HG03571 (cell line): ENCODE measurements around the gene ZNF281.
"Not testable (repeated sequence)": the region's sequence is repeated elsewhere in the genome, so short reads cannot be mapped to it uniquely, and the experiment has no call there.

Experiments used
- ATAC-seq: cut with Tn5 transposase; IDR thresholded peaks from one replicate; pipeline ENCODE4 v1.9.1; 2021; ENCODE audit not compliant: unreplicated experiment

Gene ZNF281

GRCh38 chr1:200409761-200410565 is at the start of gene ZNF281:
Gene ZNF281, minus strand, starts transcription at chr1:200410036. Its CDS starts 331 bp downstream, at chr1:200409705.
- ATAC-seq, result peak; percentile 95

- no peak for ATAC-seq
Observed at GRCh38 chr1:200458780-200459179, 48.9 kb upstream of the ZNF281 start.

- ATAC-seq, result no peak
Observed at GRCh38 chr1:200457810-200458209, 48.0 kb upstream of the ZNF281 start.

GRCh38 chr1:200454425-200454824 is 44.6 kb upstream of the ZNF281 start:
- ATAC-seq, result no peak

- ATAC-seq, result no peak
Observed at GRCh38 chr1:200453553-200453905, 43.7 kb upstream of the ZNF281 start.

GRCh38 chr1:200452850-200453552 is 43.2 kb upstream of the ZNF281 start:
- no peak for ATAC-seq

- ATAC-seq, result peak; percentile 85
Observed at GRCh38 chr1:200448034-200448762, 38.4 kb upstream of the ZNF281 start.

- no peak for ATAC-seq
Observed at GRCh38 chr1:200445213-200445612, 35.4 kb upstream of the ZNF281 start.

- ATAC-seq, result no peak
Observed at GRCh38 chr1:200444478-200444877, 34.6 kb upstream of the ZNF281 start.

GRCh38 chr1:200443860-200444259 is 34.0 kb upstream of the ZNF281 start:
- no peak for ATAC-seq

GRCh38 chr1:200442537-200443156 is 32.8 kb upstream of the ZNF281 start:
- no peak for ATAC-seq

- ATAC-seq, result no peak
Observed at GRCh38 chr1:200442023-200442422, 32.2 kb upstream of the ZNF281 start.

GRCh38 chr1:200438911-200439310 is 29.1 kb upstream of the ZNF281 start:
- ATAC-seq, result no peak

GRCh38 chr1:200438413-200438812 is 28.6 kb upstream of the ZNF281 start:
- ATAC-seq, result not testable (repeated sequence)

GRCh38 chr1:200437556-200438203 is 27.8 kb upstream of the ZNF281 start:
- no peak for ATAC-seq

GRCh38 chr1:200437088-200437487 is 27.3 kb upstream of the ZNF281 start:
- ATAC-seq, result no peak

- no peak for ATAC-seq
Observed at GRCh38 chr1:200436436-200436835, 26.6 kb upstream of the ZNF281 start.

GRCh38 chr1:200435200-200435780 is 25.5 kb upstream of the ZNF281 start:
- ATAC-seq, result no peak

- ATAC-seq, result no peak
Observed at GRCh38 chr1:200433586-200433985, 23.8 kb upstream of the ZNF281 start.

GRCh38 chr1:200432586-200432985 is 22.8 kb upstream of the ZNF281 start:
- no peak for ATAC-seq
